ENCODE measurements around the gene SLC25A25.

The SLC25A25 gene

DNA sequence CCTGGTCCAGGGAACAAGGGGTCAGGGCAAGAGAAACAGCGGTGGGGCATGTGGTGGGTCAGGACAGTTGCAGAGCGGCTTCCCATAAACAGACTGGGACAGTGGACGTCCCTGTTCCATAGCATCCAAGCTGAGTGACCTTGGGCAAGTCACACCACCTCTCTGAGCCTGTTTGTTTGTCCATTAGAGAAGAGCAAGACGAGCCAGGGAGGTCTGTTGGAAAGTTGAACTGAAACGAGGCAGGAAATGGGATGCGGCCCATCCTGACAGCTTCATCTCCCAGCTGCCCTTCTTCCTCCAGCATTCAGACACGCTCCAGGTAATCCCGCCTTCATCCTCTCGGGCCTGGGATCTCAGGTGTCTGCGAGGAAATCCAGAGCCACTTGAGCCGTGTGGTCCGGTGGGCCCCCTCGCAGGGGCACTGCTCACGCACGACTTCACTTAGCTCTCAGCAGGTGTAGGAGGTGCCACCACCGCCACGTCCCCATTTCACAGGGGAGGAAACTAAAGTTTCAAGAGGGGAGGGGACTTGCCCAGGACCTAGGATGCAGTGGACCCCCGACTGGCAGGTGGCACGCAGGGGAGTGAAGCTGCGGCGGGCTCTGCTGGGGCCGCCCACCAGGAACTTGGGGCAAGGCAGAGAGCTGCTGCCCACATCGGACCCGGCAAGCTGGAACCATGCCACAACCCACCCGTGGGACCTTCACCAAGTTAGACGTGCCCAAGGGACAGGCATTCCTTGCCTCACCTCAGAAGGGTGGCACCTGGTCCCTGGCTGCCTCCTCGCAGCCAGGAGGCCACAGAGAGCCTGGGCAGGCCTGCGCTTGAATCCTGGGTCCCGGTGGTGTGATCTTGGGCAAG is 46.5 kb downstream of the SLC25A25 start:
- no peak for DNase-seq

DNA sequence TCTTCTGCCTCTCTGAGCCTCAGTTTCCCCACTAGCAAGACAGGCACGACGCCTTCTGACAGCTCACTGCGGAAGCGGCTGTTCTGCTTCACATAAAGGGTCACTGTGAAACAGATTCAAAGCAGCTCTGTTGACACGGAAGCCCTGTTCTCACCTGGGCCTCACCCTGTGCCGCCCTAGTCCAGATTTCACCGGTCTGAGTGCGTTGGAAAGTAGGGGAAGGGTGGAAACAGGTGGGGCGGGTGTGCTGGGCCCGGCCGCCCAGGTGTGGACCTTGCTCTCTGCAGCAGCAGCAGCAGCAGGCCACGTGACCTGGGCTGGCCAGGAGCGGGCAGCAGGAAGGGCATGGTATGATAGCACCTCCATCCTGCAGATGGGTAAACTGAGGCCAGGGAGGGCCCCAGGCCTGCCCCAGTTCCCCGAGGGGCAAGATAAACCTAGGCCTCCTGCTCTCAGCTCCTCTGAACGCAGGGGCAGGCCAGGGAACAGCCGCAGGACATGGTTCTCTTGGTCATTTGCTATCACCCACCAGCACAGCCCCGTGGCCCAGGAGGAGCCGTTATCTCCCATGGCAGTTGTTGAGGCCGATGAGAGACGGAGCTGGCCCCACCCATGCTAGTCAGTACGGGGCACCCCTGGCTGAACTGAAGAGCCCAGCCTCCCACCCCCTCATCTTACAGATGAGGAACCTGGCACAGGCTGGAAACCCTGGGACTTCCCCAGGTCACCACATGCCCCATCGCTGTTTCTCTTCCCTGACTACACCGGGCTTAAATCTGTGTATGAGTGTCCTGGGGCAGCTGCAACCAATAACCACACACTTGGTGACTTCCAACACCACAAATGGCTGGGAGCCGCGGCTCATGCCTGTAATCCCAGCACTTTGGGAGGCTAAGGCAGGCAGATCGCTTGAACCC is 47.4 kb downstream of the SLC25A25 start:
- no peak for DNase-seq

DNA sequence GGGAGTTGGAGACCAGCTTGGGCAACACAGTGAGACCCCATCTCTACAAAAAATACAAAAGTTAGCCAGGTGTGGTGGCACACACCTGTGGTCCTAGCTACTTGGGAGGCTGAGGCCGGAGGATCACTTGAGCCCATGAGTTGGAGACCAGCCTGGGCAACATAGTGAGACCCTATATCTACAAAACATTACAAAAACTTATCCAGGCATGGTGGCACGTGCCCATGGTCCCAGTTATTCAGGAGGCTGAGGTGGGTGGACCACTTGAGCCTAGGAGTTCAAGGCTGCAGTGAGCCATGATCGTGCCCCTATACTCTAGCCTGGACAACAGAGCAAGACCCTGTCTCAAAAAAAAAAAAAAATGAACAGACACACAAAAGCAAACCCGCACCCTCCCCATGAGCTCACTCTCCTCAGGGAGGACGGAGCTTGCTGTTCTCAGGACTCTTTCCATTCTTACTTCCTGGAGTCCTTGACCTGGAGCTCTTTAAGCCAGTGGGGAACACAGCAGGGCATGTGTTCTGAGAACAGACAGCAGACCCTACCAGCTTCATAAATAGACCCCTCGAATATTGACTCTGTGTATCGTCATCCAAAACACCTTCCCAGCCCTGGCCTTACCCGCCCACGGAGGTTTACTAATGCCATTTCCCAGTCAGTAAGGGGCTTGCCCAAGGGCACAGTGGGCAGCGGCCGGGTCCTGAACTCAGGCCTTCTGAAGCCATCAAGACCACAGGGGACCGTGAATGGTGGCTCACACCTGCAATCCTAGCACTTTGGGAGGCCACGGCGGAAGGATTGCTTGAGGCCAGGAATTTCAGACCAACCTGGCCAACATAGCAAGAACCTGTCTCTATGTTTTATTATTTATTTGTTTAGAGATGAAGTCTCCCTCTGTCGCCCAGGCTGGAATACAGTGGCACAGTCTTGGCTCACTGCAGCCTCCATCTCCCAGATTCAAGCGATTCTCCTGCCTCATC is 48.4 kb downstream of the SLC25A25 start:
- no peak for DNase-seq

DNA sequence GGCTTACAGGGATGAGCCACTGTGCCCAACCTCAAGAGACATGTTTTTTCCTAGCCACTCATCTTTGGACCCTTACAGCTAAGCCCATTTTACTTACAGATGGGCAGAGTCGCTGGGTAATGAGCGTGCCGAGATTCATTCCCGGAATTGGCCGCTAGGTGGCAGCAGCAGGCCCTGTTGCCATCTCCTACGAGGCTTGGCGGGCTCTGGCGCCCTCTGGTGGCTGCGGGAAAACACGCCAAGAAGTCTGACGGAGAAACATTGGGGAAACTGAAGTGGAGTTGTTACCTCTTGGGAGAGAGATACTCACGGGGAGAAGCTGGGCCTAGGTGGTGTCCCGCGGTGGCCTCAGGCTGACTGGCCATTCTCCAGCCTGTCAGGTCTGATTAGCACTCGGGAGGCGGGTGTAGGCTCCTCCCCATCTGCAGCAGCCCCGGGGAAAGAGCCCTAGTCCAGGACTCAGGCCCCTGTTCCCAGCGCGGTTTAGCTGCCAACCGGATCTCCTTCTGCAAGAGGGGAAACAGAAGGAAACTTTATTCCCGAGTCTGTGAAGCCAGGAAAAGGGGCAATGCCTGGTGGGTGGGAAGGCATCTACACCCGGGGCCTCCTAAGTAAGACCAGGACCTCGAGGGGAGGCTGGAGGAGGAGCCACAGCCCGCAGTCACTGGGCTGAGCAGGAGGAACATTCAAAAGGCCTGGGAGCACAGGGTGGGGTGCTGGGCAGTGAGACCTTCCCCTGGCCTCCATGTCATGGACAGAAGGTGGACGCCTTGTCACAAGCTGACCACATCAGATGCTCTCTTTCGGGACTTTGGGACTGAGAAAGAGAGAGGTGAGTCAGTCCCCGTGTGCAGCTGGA is 49.8 kb downstream of the SLC25A25 start:
- peak; percentile 97 for DNase-seq

DNA sequence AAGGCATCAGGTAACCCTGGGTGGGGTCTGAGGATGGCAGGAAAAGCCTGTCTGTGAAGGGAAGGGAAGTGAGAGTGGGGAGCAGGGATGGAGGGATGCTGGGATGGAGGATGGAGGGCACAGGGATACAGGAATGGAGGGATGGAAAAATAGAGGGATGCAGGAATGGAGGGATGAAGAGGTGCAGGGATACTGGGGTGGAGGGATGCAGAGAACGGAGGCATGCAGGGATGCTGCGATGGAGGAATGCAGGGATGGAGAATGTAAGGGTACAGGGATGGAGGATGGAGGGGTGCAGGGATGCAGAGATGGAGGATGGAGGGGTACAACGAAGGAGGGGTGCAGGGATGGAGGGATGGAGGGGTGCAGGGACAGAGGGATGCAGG is 50.4 kb downstream of the SLC25A25 start:
- DNase-seq = no peak

DNA sequence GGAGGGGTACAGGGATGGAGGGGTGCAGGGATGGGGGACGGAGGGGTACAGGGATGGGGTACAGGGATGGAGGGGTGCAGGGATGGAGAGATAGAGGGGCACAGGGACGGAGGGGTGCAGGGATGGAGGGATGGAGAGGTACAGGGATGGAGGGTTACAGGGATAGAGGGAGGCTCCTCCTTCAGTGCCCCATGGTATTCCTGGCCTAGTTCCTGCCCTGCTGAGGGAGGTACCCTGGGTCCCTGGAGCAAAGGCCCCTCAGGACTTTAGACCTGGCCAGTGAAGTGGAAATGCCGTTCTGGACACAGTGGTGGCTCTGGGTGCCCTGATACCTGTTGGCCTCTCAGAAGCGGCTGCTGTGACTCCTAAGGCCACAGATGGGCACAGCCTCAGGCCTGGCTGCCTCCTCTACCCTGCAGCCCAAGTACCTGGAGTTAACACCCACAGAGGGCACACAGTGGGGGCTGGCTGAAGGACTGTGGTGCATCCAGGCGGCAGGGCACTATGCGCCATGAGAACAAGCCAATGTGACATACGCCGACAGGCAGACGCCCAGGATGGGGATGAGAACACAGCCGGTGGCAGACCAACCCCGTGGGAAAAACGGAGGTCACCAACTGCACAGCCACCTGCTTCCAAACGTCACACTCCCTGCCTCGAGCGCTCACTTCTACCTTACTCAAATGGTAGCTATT is 51.1 kb downstream of the SLC25A25 start:
- DNase-seq = no peak

DNA sequence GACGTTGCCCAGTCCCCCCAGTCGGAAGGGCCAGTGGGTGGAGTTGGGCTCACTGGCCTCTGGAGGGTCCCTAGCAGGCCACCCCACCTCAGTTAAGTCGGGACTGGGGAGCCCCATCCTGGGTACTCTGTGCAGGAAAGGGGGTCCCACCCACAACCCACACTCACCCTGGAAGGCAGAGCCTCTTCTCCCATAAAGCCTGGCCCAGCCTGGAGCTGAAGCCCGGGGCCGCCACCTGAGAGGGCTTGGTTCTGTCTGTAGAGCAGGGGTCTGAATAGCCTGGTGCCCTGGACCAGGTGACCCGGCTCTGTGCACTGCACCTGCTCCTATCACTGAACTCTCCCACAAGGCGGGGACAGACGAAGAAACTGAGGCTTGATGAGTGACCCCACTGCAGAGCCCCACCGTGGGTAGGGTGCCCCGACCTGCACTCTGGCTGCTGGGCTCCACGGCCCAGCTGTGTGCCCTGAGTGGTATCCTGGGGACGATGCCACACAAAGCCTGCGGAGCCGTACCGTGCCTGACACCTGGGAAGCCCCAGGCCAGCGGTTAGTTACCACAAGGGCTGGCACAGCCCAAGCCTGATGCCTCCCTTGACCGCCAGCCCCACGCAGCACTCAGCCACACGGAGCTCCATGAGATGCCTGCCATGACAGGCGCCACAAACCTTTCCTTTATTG is 52.2 kb downstream of the SLC25A25 start:
- DNase-seq = no peak

DNA sequence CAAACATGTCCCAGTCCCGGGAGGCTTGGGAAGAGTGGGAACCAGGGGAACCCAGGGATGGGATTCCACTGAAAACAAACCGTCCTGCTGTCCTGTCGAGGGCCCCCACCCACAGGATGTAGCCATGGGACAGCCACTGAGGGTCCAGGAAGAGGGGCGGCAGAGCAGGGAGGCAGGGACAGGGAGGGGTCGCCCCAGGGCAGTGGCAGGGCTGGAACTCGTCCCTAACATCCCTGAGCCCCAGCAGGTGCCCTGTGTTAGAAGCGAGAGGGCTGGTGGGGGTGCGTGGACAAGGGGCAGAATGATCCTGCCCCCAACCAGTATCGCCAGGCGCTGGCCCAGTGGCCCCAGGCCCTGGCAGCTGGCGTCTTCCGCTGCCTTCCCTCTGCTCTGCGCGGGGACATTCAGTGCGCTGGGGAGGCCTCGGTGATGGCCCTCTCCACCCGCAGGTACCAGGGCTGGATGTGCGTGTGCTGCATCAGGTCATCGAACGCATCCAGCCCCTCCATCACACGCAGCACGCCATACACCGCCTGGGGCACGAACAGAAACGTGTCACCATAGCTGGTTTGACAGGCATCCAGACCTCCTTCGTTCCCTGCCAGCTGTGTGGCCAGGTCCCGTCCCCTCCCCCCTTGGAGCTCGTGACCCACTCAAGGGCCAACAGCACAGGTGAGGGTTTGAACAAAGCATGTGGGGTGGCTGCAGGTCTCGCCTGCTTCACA is 52.9 kb downstream of the SLC25A25 start:
- no peak for DNase-seq

DNA sequence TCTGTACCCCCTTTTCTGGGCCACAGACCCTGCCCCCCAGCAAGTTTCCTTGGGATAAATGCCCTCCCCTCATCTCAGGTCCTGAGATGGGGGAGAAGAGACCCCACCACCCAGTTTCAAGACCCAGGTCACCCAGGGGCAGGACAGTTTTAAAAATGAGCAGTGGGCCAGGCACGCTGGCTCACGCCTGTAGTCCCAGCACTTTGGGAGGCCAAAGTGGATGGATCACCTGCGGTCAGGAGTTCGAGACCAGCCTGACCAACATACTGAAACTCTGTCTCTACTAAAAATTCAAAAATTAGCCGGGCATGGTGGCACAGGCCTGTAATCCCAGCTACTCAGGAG is 53.4 kb downstream of the SLC25A25 start:
- no peak for DNase-seq

DNA sequence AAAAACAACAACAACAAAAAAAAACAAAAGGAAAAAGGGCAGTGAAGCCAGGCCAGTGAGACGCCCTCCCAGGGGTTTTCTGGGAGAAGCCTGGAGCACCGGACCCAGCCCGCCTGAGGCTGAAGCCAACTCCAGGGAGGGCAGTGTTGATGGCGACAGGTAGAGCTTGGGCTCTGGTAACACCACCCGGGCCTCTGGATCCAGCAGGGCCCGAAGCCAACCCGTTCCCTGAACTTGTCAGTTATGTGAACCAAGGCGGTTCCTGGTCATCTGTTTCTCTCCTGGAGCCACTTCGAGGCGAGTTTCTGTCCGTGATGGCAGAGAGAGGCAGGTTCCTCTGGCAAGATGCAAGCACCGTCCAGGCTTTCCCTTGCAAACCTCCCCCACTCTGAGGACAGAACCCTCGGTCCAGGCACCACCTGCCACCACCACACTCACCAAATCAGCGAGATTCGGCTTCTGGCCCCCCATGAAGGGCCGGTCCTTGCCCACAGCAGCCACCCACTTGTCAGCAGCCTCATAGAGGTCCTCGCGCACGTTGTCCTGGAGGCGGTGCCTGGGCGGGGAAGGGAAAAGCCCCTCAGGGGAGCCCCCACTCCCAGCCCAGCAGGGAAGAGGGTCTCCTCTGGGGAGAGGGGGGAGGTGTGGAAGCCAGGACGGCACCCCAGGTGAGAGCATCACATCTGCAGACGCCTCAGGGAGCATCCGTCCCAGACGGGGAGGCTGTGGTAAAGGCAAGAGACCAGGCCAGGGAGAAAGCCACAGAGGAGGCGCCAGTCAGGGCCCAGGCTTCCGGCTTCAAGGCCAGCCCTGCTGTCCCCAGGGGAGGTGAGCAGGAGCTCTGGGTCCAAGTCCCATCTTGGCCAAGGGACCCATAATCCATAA is 54.1 kb downstream of the SLC25A25 start:
- no peak for DNase-seq

DNA sequence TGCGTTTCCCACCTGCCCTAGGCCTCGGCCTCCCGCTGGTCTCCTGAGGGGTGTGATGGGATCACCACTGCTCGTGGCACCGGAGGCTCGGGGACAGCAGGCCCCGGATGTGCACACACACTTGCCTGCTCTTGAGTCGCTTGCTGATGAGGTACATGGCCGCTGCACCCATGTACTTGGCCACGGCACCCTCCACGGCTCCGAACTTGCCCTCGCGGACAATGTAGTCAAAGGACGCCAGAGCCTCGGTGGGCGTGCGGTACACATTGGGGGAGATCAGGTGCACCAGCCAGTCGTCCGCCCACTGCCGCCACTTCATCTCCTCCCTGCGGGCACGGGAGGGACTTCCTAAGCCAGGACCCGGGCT is 54.8 kb downstream of the SLC25A25 start:
- no peak for DNase-seq

DNA sequence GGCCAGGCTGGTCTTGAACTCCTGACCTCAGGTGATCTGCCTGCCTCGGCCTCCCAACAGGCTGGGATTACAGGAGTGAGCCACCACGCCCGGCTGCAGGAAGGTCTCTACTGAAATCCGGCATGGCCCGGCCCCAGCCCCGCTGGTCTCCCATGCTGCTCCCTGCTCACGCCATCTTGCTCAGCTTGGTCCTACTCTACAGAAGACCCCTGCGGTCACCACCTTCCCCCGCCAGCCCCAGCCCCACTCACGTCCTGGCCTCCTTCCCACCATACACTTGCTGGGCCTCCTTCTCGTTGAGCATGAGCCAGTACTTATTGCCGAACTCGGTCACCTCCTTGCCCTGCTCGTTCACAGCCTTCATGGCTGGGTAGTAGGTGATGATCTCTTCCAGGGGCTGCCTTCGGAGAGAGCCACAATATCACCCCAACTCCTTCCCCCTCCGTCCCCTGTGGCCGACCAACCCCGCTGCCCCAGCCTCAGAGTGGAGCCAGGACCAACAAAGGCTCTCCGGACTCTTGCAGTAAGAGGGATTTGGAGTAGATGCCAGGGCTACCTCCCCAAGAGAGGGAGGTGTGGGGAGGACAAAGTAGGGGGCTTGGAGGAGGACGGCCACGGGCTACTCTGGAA is 55.5 kb downstream of the SLC25A25 start:
- DNase-seq = no peak

DNA sequence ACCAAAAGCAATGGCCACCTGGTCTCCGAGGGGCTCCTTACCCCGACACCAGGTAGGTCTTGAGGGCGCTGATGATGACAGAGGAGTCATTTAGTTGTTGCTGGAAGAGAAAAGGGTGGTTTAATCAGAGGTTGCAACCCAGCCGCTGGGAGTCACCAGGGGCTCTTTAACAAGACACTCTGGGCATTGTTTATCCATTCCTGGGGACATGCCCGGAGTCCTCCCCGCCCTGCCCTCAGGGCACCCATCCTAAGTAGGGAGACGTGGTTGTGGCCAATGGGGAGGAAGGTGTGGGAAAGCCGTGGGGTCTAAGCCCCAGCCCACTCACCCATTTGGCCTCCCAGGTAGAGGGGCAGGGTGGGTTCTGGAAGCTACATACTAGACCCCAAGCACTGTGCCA is 56.4 kb downstream of the SLC25A25 start:
- DNase-seq = no peak

DNA sequence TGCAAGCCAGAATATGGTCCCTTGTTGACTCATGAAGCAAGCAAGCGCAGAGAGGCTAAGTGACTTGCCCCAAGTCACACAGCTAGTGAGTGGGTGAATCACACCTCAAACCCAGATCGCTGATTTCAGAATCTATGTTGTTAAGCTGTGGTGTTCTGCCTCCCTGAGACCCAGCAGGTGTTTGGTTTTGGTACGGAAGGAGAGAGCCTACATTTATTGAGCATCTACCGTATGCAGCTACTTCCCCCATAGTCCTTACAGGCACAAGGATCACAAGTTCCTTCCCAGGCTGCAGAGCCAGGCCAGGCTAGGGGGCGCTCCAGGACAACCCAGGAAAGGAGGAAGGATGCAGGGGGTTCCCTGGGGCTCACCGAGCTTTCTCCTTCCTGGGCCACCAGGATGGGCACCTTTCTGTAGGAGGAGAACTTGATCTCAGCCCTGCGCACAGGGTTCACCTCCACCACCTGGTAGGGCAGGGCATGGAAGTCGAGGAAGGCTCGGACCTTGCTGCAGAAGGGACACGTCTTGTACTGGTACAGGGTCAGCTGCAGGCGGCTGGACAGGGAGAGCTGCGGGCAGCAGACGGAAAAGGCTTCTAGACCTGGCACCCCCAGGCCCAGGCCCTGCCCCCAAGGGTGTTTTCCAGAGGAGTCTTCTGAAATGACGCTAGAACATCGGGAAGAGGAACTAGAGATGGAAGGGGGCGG is 57.0 kb downstream of the SLC25A25 start:
- peak; percentile 44 for DNase-seq

DNA sequence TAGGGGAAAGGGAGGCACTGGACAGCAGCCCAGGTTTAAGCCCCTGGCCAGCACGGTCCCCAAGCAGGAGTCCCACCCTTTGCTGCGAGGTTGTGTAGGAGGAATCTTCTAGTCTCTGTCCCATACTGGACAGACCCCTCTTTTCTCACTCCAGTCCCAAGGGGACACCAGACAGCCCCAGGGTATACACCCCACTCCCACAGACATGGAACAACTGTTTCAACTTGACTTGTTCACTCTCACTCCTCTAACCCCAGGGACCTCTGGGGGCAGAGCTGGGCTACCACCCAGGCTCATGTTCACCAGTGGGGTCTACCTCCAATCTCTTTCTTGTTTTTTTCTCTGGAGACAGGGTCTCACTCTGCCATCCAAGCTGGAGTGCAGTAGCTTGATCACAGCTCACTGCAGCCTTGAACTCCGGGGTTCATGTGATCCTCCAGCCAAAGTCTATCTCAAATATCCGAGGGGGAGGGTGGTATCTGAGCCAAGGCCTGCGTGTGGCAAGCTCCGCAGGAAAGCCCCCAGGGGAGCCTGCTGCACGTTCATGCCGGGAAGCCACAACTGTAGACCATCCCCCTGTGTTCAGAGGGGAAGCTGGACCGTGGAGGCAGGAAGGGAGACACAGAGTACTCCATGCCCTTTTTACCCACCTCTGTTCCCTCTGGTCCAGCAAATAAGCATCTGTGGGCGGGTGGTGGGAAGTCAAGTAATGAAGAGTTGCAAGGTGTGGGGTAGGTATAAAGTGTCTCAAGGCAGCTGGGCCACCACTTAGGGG is 57.7 kb downstream of the SLC25A25 start:
- no peak for DNase-seq

DNA sequence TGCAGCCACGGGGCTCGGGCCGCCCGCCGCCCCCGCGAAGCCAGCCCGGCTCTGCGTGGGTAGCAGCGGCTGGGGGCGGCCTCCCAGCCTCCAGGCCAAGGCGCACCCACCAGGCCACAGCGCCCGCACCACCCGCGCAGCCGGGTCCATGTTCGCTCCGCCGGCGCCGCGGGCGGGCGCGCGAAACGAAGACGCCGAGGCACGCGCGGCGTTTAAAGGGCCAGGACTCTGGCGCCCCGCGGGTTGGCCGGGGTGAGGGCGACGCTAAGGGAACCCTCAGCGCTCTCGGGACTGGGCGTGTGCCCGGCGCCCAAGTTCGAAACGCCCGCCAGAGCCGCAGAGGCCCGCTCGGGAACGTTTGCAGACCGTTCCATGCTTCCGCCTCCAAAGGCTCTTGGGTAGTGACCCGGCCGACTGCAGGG is 59.5 kb downstream of the SLC25A25 start, which contains the start of gene PTGES2:
Gene PTGES2 (minus strand): TSS at position 162 of the 422 bp plus-strand sequence. CDS start 12 bp downstream, at position 150.
- peak; percentile 85 for DNase-seq

Measured in activated naive CD4-positive, alpha-beta T cell treated with Interleukin-2 at 50 U/mL for 16 hours (primary cell).